Smooth muscle cell (in vitro differentiated cells): ENCODE data around the gene PEPD. TPM values are rescaled to one million over a fixed set of nuclear protein-coding genes. Genes with fewer than 3 reads are reported as not detected.

Source experiments
- DNase-seq: peaks from one replicate; lab custom pipeline; 2025; ENCODE audit not compliant: unreplicated experiment; lab: John Stamatoyannopoulos, UW
- H2AFZ ChIP-seq: fragments of 200-600 bp; sonication (generic); 2 replicates; pipeline ENCODE4 v1.6.0; 2016; ENCODE audit warnings: antibody characterized with exemption, low read depth, mild to moderate bottlenecking
- H3F3A ChIP-seq: fragments of 200-600 bp; sonication (generic); 2 replicates; pipeline ENCODE4 v1.6.0; 2017; ENCODE audit warnings: antibody characterized with exemption, low read depth
- H3K27ac ChIP-seq: fragments of 200-600 bp; sonication (generic); 2 replicates; pipeline ENCODE4 v1.5.1; 2016; ENCODE audit warnings: low read depth, mild to moderate bottlenecking
- H3K27me3 ChIP-seq: fragments of 200-600 bp; sonication (generic); 2 replicates; pipeline ENCODE4 v1.6.1; 2016; ENCODE audit warnings: low read depth, mild to moderate bottlenecking
- H3K36me3 ChIP-seq: fragments of 200-600 bp; sonication (generic); 2 replicates; pipeline ENCODE4 v1.5.1; 2016; ENCODE audit warnings: low read depth
- H3K4me1 ChIP-seq: fragments of 200-600 bp; sonication (generic); 2 replicates; pipeline ENCODE4 v1.5.1; 2016; ENCODE audit warnings: low read depth
- H3K4me2 ChIP-seq: fragments of 200-600 bp; sonication (generic); 2 replicates; pipeline ENCODE4 v1.6.0; 2016; ENCODE audit warnings: mild to moderate bottlenecking
- H3K4me3 ChIP-seq: fragments of 200-600 bp; sonication (generic); 2 replicates; pipeline ENCODE4 v1.5.1; 2016; ENCODE audit warnings: mild to moderate bottlenecking
- H3K79me2 ChIP-seq: fragments of 200-600 bp; sonication (generic); 2 replicates; pipeline ENCODE4 v1.6.0; 2016; ENCODE audit warnings: low read depth, mild to moderate bottlenecking
- H3K9ac ChIP-seq: fragments of 200-600 bp; sonication (generic); 2 replicates; pipeline ENCODE4 v1.6.0; 2016; ENCODE audit warnings: low read depth
- H3K9me3 ChIP-seq: fragments of 200-600 bp; sonication (generic); replicated peaks from 2 replicates; pipeline ENCODE4 v1.5.1; 2016; ENCODE audit warnings: low read depth
- H4K20me1 ChIP-seq: fragments of 200-600 bp; sonication (generic); 2 replicates; pipeline ENCODE4 v1.6.0; 2016; ENCODE audit warnings: low read depth
- WGBS: methylation state at CpG from one replicate; pipeline ENCODE4 v1.1.7; 2016; ENCODE audit warnings: low lambda C conversion rate; 5-methylcytosine and 5-hydroxymethylcytosine counted together
- polyA plus RNA-seq: library from polyadenylated mRNA; unstranded; fragments of >200 nt; fragmentation: Nextera tagmentation; extraction: Ambion mirVana; gene quantifications from 2 replicates; pipeline ENCODE4 v1.2.1, GENCODE V29; 2016
- total RNA-seq: library from RNA; depleted of rRNA; stranded (reverse); fragments of >200 nt; gene quantifications from 2 replicates; pipeline ENCODE4 v1.2.3, GENCODE V29; 2014
- TF ChIP-seq, protein P1 (sequence below): fragments of 200-600 bp; sonication (generic); IDR thresholded peaks from 2 replicates; pipeline ENCODE4 v1.5.1; 2017; ENCODE audit warnings: borderline replicate concordance, mild to moderate bottlenecking, antibody characterized with exemption; ENCODE audit not compliant: insufficient read depth, poor library complexity, severe bottlenecking

The PEPD gene
- total RNA-seq: 53.0 and 57.2 TPM in 2 replicates
- polyA plus RNA-seq: 53.8 and 70.4 TPM in 2 replicates

DNA sequence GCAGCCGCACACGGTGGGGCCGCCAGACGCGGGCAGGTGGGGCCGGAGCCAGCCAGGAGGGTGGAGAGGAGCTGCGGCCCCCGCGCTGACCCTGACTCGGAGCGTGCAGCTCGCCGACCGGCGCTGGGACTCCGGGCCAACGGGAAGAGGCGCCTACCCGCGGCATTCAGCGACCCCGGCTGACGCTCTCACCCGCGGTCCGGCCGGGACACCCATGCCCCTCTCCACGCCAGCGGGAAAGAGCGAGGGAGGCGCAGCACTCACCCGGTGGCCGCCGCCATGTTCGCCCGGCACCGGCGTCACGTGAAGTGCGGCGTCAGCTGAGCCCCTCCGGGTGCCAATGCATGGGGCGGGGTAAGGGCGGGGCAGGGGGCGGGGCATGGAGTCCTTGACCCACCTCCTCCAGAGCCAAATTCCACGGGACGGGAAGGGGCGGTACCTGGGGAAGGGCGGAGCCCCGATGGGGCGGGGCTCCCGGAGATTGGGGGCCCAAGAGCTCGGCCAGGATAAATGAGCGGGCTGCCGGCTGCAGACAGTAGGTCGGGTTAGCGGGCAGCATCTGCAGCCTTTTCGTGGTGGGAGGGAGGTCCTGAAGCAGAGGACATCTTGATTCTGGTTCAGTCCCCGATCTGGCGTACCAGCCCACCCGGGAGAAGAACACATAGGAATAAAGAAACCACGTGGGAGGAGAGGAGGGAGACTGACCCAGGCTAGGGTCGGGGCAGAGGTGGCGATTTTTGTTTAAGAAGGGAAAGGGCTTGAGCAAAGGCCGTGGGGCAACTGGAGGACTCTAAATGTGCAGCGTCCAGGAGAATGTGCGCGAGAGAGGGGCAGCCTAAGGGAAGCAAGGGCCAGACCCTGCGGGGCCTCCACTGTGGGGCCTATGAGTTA lies at the start of gene PEPD:
PEPD (minus strand) TSS at position 312 of the 891 bp plus-strand sequence; CDS start at position 281, 31 bp downstream.
- Histone ChIP-seq H3K27ac (no peak within 1 kb of the TSS), H3K9ac (peak within 1 kb of the TSS; percentile 88), H4K20me1 (peaks cover under 1% of the 10 kb centered on the region), H3K27me3 (no peaks in the 10 kb centered on the region), H3K9me3 (no peaks in the 10 kb centered on the region), H3K36me3 (no peaks in the 10 kb centered on the region), H3K4me1 (peaks cover 13% of the 10 kb centered on the region), H3K4me3 (peak within 1 kb of the TSS; percentile 90), H3F3A (no peaks in the 10 kb centered on the region), H3K79me2 (no peaks in the 10 kb centered on the region), H3K4me2 (peak within 1 kb of the TSS; percentile 97), H2AFZ (peak within 1 kb of the TSS; percentile 78)
- TF ChIP-seq, protein P1, sequence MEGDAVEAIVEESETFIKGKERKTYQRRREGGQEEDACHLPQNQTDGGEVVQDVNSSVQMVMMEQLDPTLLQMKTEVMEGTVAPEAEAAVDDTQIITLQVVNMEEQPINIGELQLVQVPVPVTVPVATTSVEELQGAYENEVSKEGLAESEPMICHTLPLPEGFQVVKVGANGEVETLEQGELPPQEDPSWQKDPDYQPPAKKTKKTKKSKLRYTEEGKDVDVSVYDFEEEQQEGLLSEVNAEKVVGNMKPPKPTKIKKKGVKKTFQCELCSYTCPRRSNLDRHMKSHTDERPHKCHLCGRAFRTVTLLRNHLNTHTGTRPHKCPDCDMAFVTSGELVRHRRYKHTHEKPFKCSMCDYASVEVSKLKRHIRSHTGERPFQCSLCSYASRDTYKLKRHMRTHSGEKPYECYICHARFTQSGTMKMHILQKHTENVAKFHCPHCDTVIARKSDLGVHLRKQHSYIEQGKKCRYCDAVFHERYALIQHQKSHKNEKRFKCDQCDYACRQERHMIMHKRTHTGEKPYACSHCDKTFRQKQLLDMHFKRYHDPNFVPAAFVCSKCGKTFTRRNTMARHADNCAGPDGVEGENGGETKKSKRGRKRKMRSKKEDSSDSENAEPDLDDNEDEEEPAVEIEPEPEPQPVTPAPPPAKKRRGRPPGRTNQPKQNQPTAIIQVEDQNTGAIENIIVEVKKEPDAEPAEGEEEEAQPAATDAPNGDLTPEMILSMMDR: no peak
- WGBS: 6% methylated on average over 63 of the region's 69 CpGs
- DNase-seq: peak; percentile 84

DNA sequence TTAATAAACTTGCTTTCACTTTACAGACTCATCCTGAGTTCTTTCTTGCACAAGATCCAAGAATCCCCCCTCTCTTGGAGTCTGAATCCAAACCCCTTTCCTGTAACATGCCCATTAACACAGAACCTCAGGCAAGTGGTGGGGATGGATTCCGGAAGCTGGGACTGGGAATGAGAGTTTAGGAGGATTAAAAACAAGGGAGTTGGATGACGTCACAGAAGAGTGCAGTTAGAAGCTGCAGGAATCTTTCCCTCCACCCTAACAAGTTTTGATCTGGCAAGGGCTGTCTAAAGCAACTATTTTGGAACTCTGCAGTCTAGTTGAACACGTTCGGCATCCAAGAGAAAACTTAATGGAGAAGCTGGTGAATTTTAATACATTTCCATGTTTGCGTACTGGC lies 48.2 kb upstream of the PEPD start:
- TF ChIP-seq, protein P1: no peak
- no peak for DNase-seq
- Histone ChIP-seq H3K79me2 (no peaks in the 10 kb centered on the region), H3K4me1 (peaks cover 10% of the 10 kb centered on the region), H3K4me3 (no peak overlapping the region), H3K27ac (no peak overlapping the region), H4K20me1 (no peaks in the 10 kb centered on the region), H3F3A (no peaks in the 10 kb centered on the region), H3K4me2 (no peak overlapping the region), H3K9me3 (peaks cover 5% of the 10 kb centered on the region), H2AFZ (no peak overlapping the region), H3K27me3 (no peaks in the 10 kb centered on the region), H3K36me3 (no peaks in the 10 kb centered on the region), H3K9ac (no peak overlapping the region)
- WGBS: 59% methylated on average over 5 of the region's 5 CpGs

DNA sequence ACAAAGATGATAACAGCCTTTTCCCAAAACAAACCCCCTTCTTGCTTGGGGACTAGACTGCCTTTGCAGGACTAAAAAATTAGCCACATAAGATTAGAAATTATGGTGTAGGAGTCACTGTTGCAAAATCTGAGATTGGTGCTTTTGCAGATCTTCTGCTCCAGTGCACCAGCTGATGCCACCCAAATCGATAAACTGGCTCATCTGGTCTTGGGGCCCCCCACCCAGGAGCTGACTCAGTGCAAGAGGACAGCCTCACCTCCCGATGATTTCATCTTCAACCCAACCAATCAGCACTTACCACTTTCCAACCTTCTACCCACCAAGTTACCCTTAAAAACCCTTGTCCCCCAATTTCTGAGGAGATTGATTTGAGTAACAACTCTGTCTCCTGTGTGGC lies 47.1 kb upstream of the PEPD start:
- no peak overlapping the region for H3K9ac ChIP-seq
- H3K4me3 ChIP-seq: no peak overlapping the region
- H3K36me3 ChIP-seq: no peaks in the 10 kb centered on the region
- H3K4me2 ChIP-seq: no peak overlapping the region
- H3K4me1 ChIP-seq: peaks cover 10% of the 10 kb centered on the region
- no peak overlapping the region for H2AFZ ChIP-seq
- H3K9me3 ChIP-seq: no peaks in the 10 kb centered on the region
- H3K27ac ChIP-seq: no peak overlapping the region
- no peaks in the 10 kb centered on the region for H3K79me2 ChIP-seq
- no peak for DNase-seq
- H4K20me1 ChIP-seq: no peaks in the 10 kb centered on the region
- WGBS: 91% methylated on average over 2 of the region's 2 CpGs
- H3K27me3 ChIP-seq: no peaks in the 10 kb centered on the region
- H3F3A ChIP-seq: no peaks in the 10 kb centered on the region
- TF ChIP-seq, protein P1: no peak
